SH-SY5Y (cell line): Measurements from ENCODE around the gene TBC1D12.

Experiments
- GATA2 ChIP-seq: IDR thresholded peaks from 2 replicates; pipeline ENCODE4 v1.6.1; 2011; ENCODE audit warnings: mild to moderate bottlenecking, low read depth, low read length
- GATA3 ChIP-seq: IDR thresholded peaks from 2 replicates; pipeline ENCODE4 v1.6.1; 2011; ENCODE audit warnings: low read depth, mild to moderate bottlenecking, low read length, moderate library complexity

The TBC1D12 gene

GRCh38 chr10:94424714-94425337 is 22.5 kb downstream of the TBC1D12 start:
- TF ChIP-seq GATA2 (no peak), GATA3 (no peak)

GRCh38 chr10:94425942-94426341 is 23.6 kb downstream of the TBC1D12 start:
- TF ChIP-seq GATA2 (no peak), GATA3 (no peak)

GRCh38 chr10:94427166-94427565 is 24.8 kb downstream of the TBC1D12 start:
- TF ChIP-seq GATA3 (no peak), GATA2 (no peak)

GRCh38 chr10:94428766-94429707 is 26.7 kb downstream of the TBC1D12 start:
- no peak for TF ChIP-seq GATA3
- TF ChIP-seq GATA2 = no peak

- TF ChIP-seq GATA3 (no peak), GATA2 (no peak)
These were observed 28.4 kb downstream of the TBC1D12 start for GRCh38 chr10:94430701-94431100.

- no peak for TF ChIP-seq GATA3
- no peak for TF ChIP-seq GATA2
These were observed 30.1 kb downstream of the TBC1D12 start for GRCh38 chr10:94432443-94432842.

- TF ChIP-seq GATA3 = no peak
- TF ChIP-seq GATA2 = no peak
These were observed 37.0 kb downstream of the TBC1D12 start for GRCh38 chr10:94439275-94439861.

- TF ChIP-seq GATA2 (no peak), GATA3 (no peak)
These were observed 37.8 kb downstream of the TBC1D12 start for GRCh38 chr10:94440096-94440495.

GRCh38 chr10:94443047-94443446 is 40.7 kb downstream of the TBC1D12 start:
- TF ChIP-seq GATA2 (no peak), GATA3 (no peak)

GRCh38 chr10:94443549-94443948 is 41.2 kb downstream of the TBC1D12 start:
- TF ChIP-seq GATA3 = no peak
- TF ChIP-seq GATA2 = no peak; the same call in 1 of the 2 replicates

GRCh38 chr10:94450782-94451181 is 48.4 kb downstream of the TBC1D12 start:
- TF ChIP-seq GATA2 (no peak), GATA3 (no peak)

- TF ChIP-seq GATA2 = no peak
- TF ChIP-seq GATA3 = no peak
These were observed 49.7 kb downstream of the TBC1D12 start for GRCh38 chr10:94451883-94452519.

GRCh38 chr10:94456942-94457341 is 54.6 kb downstream of the TBC1D12 start:
- no peak for TF ChIP-seq GATA3
- TF ChIP-seq GATA2 = no peak

GRCh38 chr10:94459385-94459784 is 57.0 kb downstream of the TBC1D12 start:
- TF ChIP-seq GATA3 = no peak
- no peak for TF ChIP-seq GATA2

- TF ChIP-seq GATA2 (no peak), GATA3 (no peak)
These were observed 59.2 kb downstream of the TBC1D12 start for GRCh38 chr10:94461503-94461902.
